Parathyroid adenoma (tissue), 2 donors: Measurements from ENCODE around the gene ATOSB.

ENCODE experiments used
- H2AFZ ChIP-seq: fragments of 300-600 bp; sonication (generic); one replicate; pipeline ENCODE4 v1.7.0; 2017; ENCODE audit warnings: antibody characterized with exemption, mild to moderate bottlenecking
- H3K27ac ChIP-seq: fragments of 300-600 bp; sonication (generic); one replicate; pipeline ENCODE4 v1.7.0; 2017
- H3K27me3 ChIP-seq: fragments of 300-600 bp; sonication (generic); one replicate; pipeline ENCODE4 v1.7.0; 2017; ENCODE audit warnings: low read length; ENCODE audit not compliant: control insufficient read depth, insufficient read depth
- H3K36me3 ChIP-seq: fragments of 300-600 bp; sonication (generic); one replicate; pipeline ENCODE4 v1.7.0; 2017; ENCODE audit warnings: low read length; ENCODE audit not compliant: control insufficient read depth, insufficient read depth
- H3K4me1 ChIP-seq: fragments of 300-600 bp; sonication (generic); one replicate; pipeline ENCODE4 v1.7.0; 2017; ENCODE audit warnings: control low read depth
- H3K4me2 ChIP-seq: fragments of 300-600 bp; sonication (generic); one replicate; pipeline ENCODE4 v1.7.0; 2017; ENCODE audit warnings: low read length
- H3K4me3 ChIP-seq: fragments of 300-600 bp; sonication (generic); one replicate; pipeline ENCODE4 v1.7.0; 2017; ENCODE audit warnings: low read depth, low read length
- H3K79me2 ChIP-seq: fragments of 300-600 bp; sonication (generic); one replicate; pipeline ENCODE4 v1.7.0; 2017; ENCODE audit warnings: control low read depth
- H3K9ac ChIP-seq: fragments of 300-600 bp; sonication (generic); one replicate; pipeline ENCODE4 v1.7.0; 2017; ENCODE audit warnings: mild to moderate bottlenecking
- H3K9me3 ChIP-seq: fragments of 300-600 bp; sonication (generic); one replicate; pipeline ENCODE4 v1.7.0; 2017; ENCODE audit warnings: low read length; ENCODE audit not compliant: control insufficient read depth
- CTCF ChIP-seq: fragments of 300-600 bp; sonication (generic); IDR thresholded peaks from one replicate; pipeline ENCODE4 v1.7.0; 2017; ENCODE audit warnings: antibody characterized with exemption, mild to moderate bottlenecking
- donor health status: primary hyperparathyroidism.

Gene ATOSB

GRCh38 chr9:35085078-35085477 lies 30.6 kb downstream of the ATOSB start:
- Histone ChIP-seq H3K27ac (no peak overlapping the region), H3K27me3 (no peaks in the 10 kb centered on the region), H3K36me3 (no peaks in the 10 kb centered on the region), H3K4me2 (no peak overlapping the region), H3K9me3 (no peaks in the 10 kb centered on the region), H3K9ac (no peak overlapping the region), H3K79me2 (no peaks in the 10 kb centered on the region), H3K4me1 (no peaks in the 10 kb centered on the region), H2AFZ (no peak overlapping the region), H3K4me3 (no peak overlapping the region)
- TF ChIP-seq CTCF, result no peak

- H3K9me3 ChIP-seq, result no peaks in the 10 kb centered on the region
- no peaks in the 10 kb centered on the region for H3K27me3 ChIP-seq
- H3K36me3 ChIP-seq, result no peaks in the 10 kb centered on the region
- peak within 1 kb of the TSS; percentile 47 for H3K27ac ChIP-seq
- H2AFZ ChIP-seq, result peak within 1 kb of the TSS; percentile 79
- peak within 1 kb of the TSS; percentile 4 for H3K9ac ChIP-seq
- peak within 1 kb of the TSS; percentile 86 for H3K4me3 ChIP-seq
- peak within 1 kb of the TSS; percentile 89 for H3K4me2 ChIP-seq
- H3K4me1 ChIP-seq, result peaks cover 2% of the 10 kb centered on the region
- no peak for TF ChIP-seq CTCF
- no peaks in the 10 kb centered on the region for H3K79me2 ChIP-seq
Measured at GRCh38 chr9:35079426-35080341, 36.0 kb downstream of the ATOSB start, which contains the start of gene FANCG. FANCG (minus strand) TSS chr9:35079942; CDS start chr9:35079524, 418 bp downstream.

GRCh38 chr9:35079041-35079425 lies 36.6 kb downstream of the ATOSB start:
- Histone ChIP-seq H3K27me3 (no peaks in the 10 kb centered on the region), H3K4me3 (peak overlapping the region; percentile 86), H3K27ac (no peak overlapping the region), H3K9me3 (no peaks in the 10 kb centered on the region), H3K9ac (peak overlapping the region; percentile 4), H3K4me1 (peaks cover 2% of the 10 kb centered on the region), H2AFZ (peak overlapping the region; percentile 79), H3K79me2 (no peaks in the 10 kb centered on the region), H3K36me3 (no peaks in the 10 kb centered on the region), H3K4me2 (peak overlapping the region; percentile 89)
- no peak for TF ChIP-seq CTCF

- no peak overlapping the region for H3K4me3 ChIP-seq
- no peaks in the 10 kb centered on the region for H3K36me3 ChIP-seq
- H3K27me3 ChIP-seq, result no peaks in the 10 kb centered on the region
- H2AFZ ChIP-seq, result no peak overlapping the region
- no peak overlapping the region for H3K4me2 ChIP-seq
- H3K9me3 ChIP-seq, result no peaks in the 10 kb centered on the region
- no peaks in the 10 kb centered on the region for H3K79me2 ChIP-seq
- H3K4me1 ChIP-seq, result peaks cover 2% of the 10 kb centered on the region
- H3K27ac ChIP-seq, result no peak overlapping the region
- H3K9ac ChIP-seq, result no peak overlapping the region
- TF ChIP-seq CTCF, result no peak
Measured at GRCh38 chr9:35078066-35078465, 37.6 kb downstream of the ATOSB start.
